Sigmoid colon (tissue), 7 donors: ENCODE results near the gene SLC6A4. TPM values are rescaled to one million over a fixed set of nuclear protein-coding genes. Genes with fewer than 3 reads are reported as not detected.

ENCODE experiments used
- DNase-seq: peaks from one replicate; pipeline ENCODE4 v3.0.0-alpha.2; 2019
- H3K27ac ChIP-seq, 4 donors: fragments of 200-600 bp; sonication (generic); one replicate each; pipeline ENCODE4 v1.5.1; 2016 to 2019; ENCODE audit warnings: mild to moderate bottlenecking in 1 of 4
- H3K27me3 ChIP-seq, 3 donors: fragments of 200-600 bp; sonication (generic); one replicate each; pipeline ENCODE4 v1.5.1; 2019; ENCODE audit warnings: mild to moderate bottlenecking in 1 of 3
- H3K36me3 ChIP-seq, 4 donors: fragments of 200-600 bp; sonication (generic); one replicate each; pipeline ENCODE4 v1.5.1; 2016 to 2019
- H3K4me1 ChIP-seq, 4 donors: fragments of 200-600 bp; sonication (generic); one replicate each; pipeline ENCODE4 v1.5.1; 2017 to 2019
- H3K4me3 ChIP-seq, 4 donors: fragments of 200-600 bp; sonication (generic); one replicate each; pipeline ENCODE4 v1.5.1; 2017 to 2019; ENCODE audit warnings: mild to moderate bottlenecking in 2 of 4, moderate library complexity in 1 of 4
- H3K9me3 ChIP-seq, 4 donors: fragments of 200-600 bp in 3 of 4; sonication (generic) in 3 of 4; one replicate each; pipeline versions ENCODE4 v1.5.1 to v1.6.1; 2013 to 2019
- CTCF ChIP-seq, 4 experiments: fragments of 450-650 bp in 3 of 4; fragments of 200-600 bp in 1 of 4; IDR thresholded peaks; one replicate each; pipeline ENCODE4 v1.5.1; 2016 to 2019; ENCODE audit warnings: antibody characterized with exemption in 4 of 4, mild to moderate bottlenecking in 3 of 4, moderate library complexity in 2 of 4
- EP300 ChIP-seq, 4 donors: sonication (generic); formaldehyde crosslinking; IDR thresholded peaks; one replicate each; pipeline ENCODE4 v1.6.1; 2017; ENCODE audit warnings: antibody characterized with exemption in 4 of 4
- POLR2A ChIP-seq, 2 donors: fragments of 450-650 bp; IDR thresholded peaks; one replicate each; pipeline ENCODE4 v1.6.1; 2016; ENCODE audit warnings: antibody characterized with exemption in 2 of 2, mild to moderate bottlenecking in 2 of 2, moderate library complexity in 2 of 2
- POLR2AphosphoS5 ChIP-seq, 4 donors: sonication (generic); formaldehyde crosslinking; IDR thresholded peaks; one replicate each; pipeline ENCODE4 v1.6.1; 2017; ENCODE audit warnings: antibody characterized with exemption in 4 of 4
- WGBS, 2 donors: extraction: QIAGEN DNeasy Blood & Tissue Kit; methylation state at CpG; one replicate each; pipeline ENCODE4 v1.1.7; 2013; 5-methylcytosine and 5-hydroxymethylcytosine counted together
- intact Hi-C: fragments of 100-400 bp; cut with DNase I; formaldehyde crosslinking; loops from one replicate; pipeline ENCODE4 v1.15.1; 2023
- polyA plus RNA-seq, 3 donors: library from polyadenylated mRNA; stranded (reverse); fragments of 200-250 nt; gene quantifications; one replicate each; pipeline ENCODE4 v1.2.3, GENCODE V29; 2013
- total RNA-seq, 4 donors: library from RNA; depleted of rRNA; stranded (reverse); fragments of >200 nt; gene quantifications; one replicate each; pipeline ENCODE4 v1.1.0, GENCODE V29; 2016
- donor health status: healthy with polysubstance abuse.
- donor health status: Bipolar disorder and iron deficiency.
- donor health status: healthy.

SLC6A4 gene
- total and polyA plus RNA-seq, 7 donors: 0.20 to 0.36 TPM; not detected in 5

- Histone ChIP-seq H3K36me3 (no peaks in the 10 kb centered on the region), H3K9me3 (no peaks in the 10 kb centered on the region), H3K27me3 (peaks cover 0 to 13% (median 0%) of the 10 kb centered on the region in 3 donors), H3K27ac (no peak overlapping the region), H3K4me3 (no peak overlapping the region), H3K4me1 (no peaks in the 10 kb centered on the region)
- DNase-seq: no peak
- intact Hi-C loops: no loop called here
- TF ChIP-seq EP300 (IDR thresholded peaks at IDR 0.05) (no peak), CTCF (IDR thresholded peaks at IDR 0.05) (no peak), POLR2AphosphoS5 (IDR thresholded peaks at IDR 0.05) (no peak)
- WGBS, 2 donors: 81 to 86% methylated on average over 8 of the region's 8 CpGs
These were observed 11.0 kb downstream of the SLC6A4 start for GRCh38 chr17:30224419-30224960.

- Histone ChIP-seq H3K4me1 (no peaks in the 10 kb centered on the region), H3K27me3 (no peaks in the 10 kb centered on the region), H3K27ac (no peak overlapping the region), H3K9me3 (no peaks in the 10 kb centered on the region), H3K4me3 (no peak overlapping the region), H3K36me3 (no peaks in the 10 kb centered on the region)
- intact Hi-C loops: no loop called here
- DNase-seq: no peak
- TF ChIP-seq POLR2A (IDR thresholded peaks at IDR 0.05): no peak
- no peak for TF ChIP-seq CTCF (IDR thresholded peaks at IDR 0.05)
- TF ChIP-seq POLR2AphosphoS5 (IDR thresholded peaks at IDR 0.05): no peak
- no peak for TF ChIP-seq EP300 (IDR thresholded peaks at IDR 0.05)
- WGBS, 2 donors: 55 to 80% methylated on average over 13 of the region's 13 CpGs
These were observed 12.7 kb downstream of the SLC6A4 start for GRCh38 chr17:30222721-30223175.

- Histone ChIP-seq H3K4me3 (no peak overlapping the region), H3K9me3 (no peaks in the 10 kb centered on the region), H3K36me3 (no peaks in the 10 kb centered on the region), H3K4me1 (no peaks in the 10 kb centered on the region), H3K27me3 (no peaks in the 10 kb centered on the region), H3K27ac (no peak overlapping the region)
- DNase-seq: no peak
- intact Hi-C loops: no loop called here
- TF ChIP-seq POLR2AphosphoS5 (IDR thresholded peaks at IDR 0.05) (no peak), EP300 (IDR thresholded peaks at IDR 0.05) (no peak), POLR2A (IDR thresholded peaks at IDR 0.05) (no peak), CTCF (IDR thresholded peaks at IDR 0.05) (no peak)
- 76 to 86% methylated on average over 4 of the region's 4 CpGs for WGBS, 2 donors
These were observed 13.2 kb downstream of the SLC6A4 start for GRCh38 chr17:30222251-30222650.

- DNase-seq: no peak
- Histone ChIP-seq H3K27ac (no peak overlapping the region), H3K36me3 (no peaks in the 10 kb centered on the region), H3K27me3 (no peaks in the 10 kb centered on the region), H3K4me1 (no peaks in the 10 kb centered on the region), H3K4me3 (no peak overlapping the region), H3K9me3 (no peaks in the 10 kb centered on the region)
- TF ChIP-seq CTCF (IDR thresholded peaks at IDR 0.05): no peak
- no peak for TF ChIP-seq POLR2AphosphoS5 (IDR thresholded peaks at IDR 0.05)
- TF ChIP-seq EP300 (IDR thresholded peaks at IDR 0.05): no peak
- no peak for TF ChIP-seq POLR2A (IDR thresholded peaks at IDR 0.05)
- intact Hi-C loops: no loop called here
- 91 to 93% methylated on average over 10 of the region's 10 CpGs for WGBS, 2 donors
These were observed 14.2 kb downstream of the SLC6A4 start for GRCh38 chr17:30221346-30221745.

GRCh38 chr17:30220414-30220813, 15.1 kb downstream of the SLC6A4 start:
- Histone ChIP-seq H3K4me1 (no peaks in the 10 kb centered on the region), H3K9me3 (no peaks in the 10 kb centered on the region), H3K27me3 (no peaks in the 10 kb centered on the region), H3K4me3 (no peak overlapping the region), H3K27ac (no peak overlapping the region), H3K36me3 (no peaks in the 10 kb centered on the region)
- no peak for TF ChIP-seq POLR2A (IDR thresholded peaks at IDR 0.05)
- no peak for TF ChIP-seq POLR2AphosphoS5 (IDR thresholded peaks at IDR 0.05)
- no peak for TF ChIP-seq EP300 (IDR thresholded peaks at IDR 0.05)
- TF ChIP-seq CTCF (IDR thresholded peaks at IDR 0.05): no peak
- intact Hi-C loops: no loop called here
- 93 to 94% methylated on average over 5 of the region's 5 CpGs for WGBS, 2 donors
- DNase-seq: no peak
